H1 (cell line): Measurements from ENCODE around the gene SH2B2. TPM values are rescaled to one million over a fixed set of nuclear protein-coding genes. Genes with fewer than 3 reads are reported as not detected.

Experiments
- CTCF ChIA-PET: fragments of 300-600 bp; sonication (Branson Sonifier 250); formaldehyde crosslinking; loops from one replicate; lab custom pipeline; 2021; ENCODE audit not compliant: partially characterized antibody; lab: Charles Lee
- POLR2A ChIA-PET: fragments of 300-600 bp; sonication (Branson Sonifier 250); formaldehyde crosslinking; loops from one replicate; lab custom pipeline; 2021; ENCODE audit warnings: inconsistent platforms; ENCODE audit not compliant: partially characterized antibody; lab: Charles Lee
- DNase-seq, 2 experiments: peaks; one replicate each; pipeline versions ENCODE4 v3.0.0 to v3.0.0-alpha.2; 2010 to 2022; ENCODE audit warnings: low spot score in 2 of 2, low read depth in 1 of 2, mixed read lengths in 1 of 2
- FAIRE-seq: peaks from 2 replicates; lab custom pipeline; 2011; peaks lifted over from hg19 to GRCh38; lab: Jason Lieb, UNC
- H2AFZ ChIP-seq: 2 replicates; pipeline ENCODE4 v1.8.1; 2012; ENCODE audit warnings: low read length, inconsistent platforms
- H2AK5ac ChIP-seq: 2 replicates; pipeline ENCODE4 v1.6.1; 2013; ENCODE audit warnings: low read depth, low read length
- H2BK120ac ChIP-seq: replicated peaks from 2 replicates; pipeline ENCODE3; 2013; ENCODE audit warnings: low read depth, low read length, inconsistent platforms
- H2BK12ac ChIP-seq: 2 replicates; pipeline ENCODE4 v1.6.1; 2013; ENCODE audit warnings: low read depth, low read length
- H2BK15ac ChIP-seq: 2 replicates; pipeline ENCODE4 v1.6.1; 2013; ENCODE audit warnings: low read length
- H2BK20ac ChIP-seq: 2 replicates; pipeline ENCODE4 v1.6.1; 2013; ENCODE audit warnings: low read length
- H2BK5ac ChIP-seq: 2 replicates; pipeline ENCODE4 v1.6.1; 2013; ENCODE audit warnings: low read depth, low read length
- H3K14ac ChIP-seq: 2 replicates; pipeline ENCODE4 v1.6.1; 2013; ENCODE audit warnings: inconsistent platforms; ENCODE audit not compliant: insufficient read length
- H3K18ac ChIP-seq: 2 replicates; pipeline ENCODE4 v1.6.1; 2013; ENCODE audit warnings: low read length; ENCODE audit errors: extremely low read depth
- H3K23ac ChIP-seq: 2 replicates; pipeline ENCODE4 v1.6.1; 2013; ENCODE audit warnings: inconsistent platforms; ENCODE audit not compliant: insufficient read length
- H3K23me2 ChIP-seq: 2 replicates; pipeline ENCODE4 v1.6.1; 2013; ENCODE audit warnings: low read depth, low read length
- H3K27ac ChIP-seq: 2 replicates; pipeline ENCODE4 v1.6.1; 2011; ENCODE audit warnings: low read depth, low read length, inconsistent platforms
- H3K27me3 ChIP-seq, 4 experiments: replicated peaks in 1 of 4; 1 replicate in 1 of 4; 2 replicates in 3 of 4; pipeline versions ENCODE4 v1.6.1 to v1.8.1; 2011 to 2013; ENCODE audit warnings: low read length in 3 of 4, mild to moderate bottlenecking in 3 of 4, inconsistent platforms in 2 of 4, mixed read lengths in 2 of 4, moderate library complexity in 1 of 4; ENCODE audit not compliant: control insufficient read depth in 3 of 4, insufficient read depth in 3 of 4; ENCODE audit errors: extremely low read depth in 1 of 4
- H3K36me3 ChIP-seq, 4 experiments: 2 replicates each; pipeline versions ENCODE4 v1.6.1 to v1.8.1; 2011 to 2013; ENCODE audit warnings: mild to moderate bottlenecking in 4 of 4, low read length in 3 of 4, moderate library complexity in 2 of 4, control low read depth in 1 of 4, inconsistent platforms in 1 of 4; ENCODE audit not compliant: insufficient read depth in 4 of 4, control insufficient read depth in 2 of 4
- H3K4ac ChIP-seq: replicated peaks from 2 replicates; pipeline ENCODE3; 2013; ENCODE audit warnings: low read length, low read depth, mixed read lengths, inconsistent platforms; ENCODE audit not compliant: insufficient read length
- H3K4me1 ChIP-seq, 4 experiments: replicated peaks in 1 of 4; 1 replicate in 1 of 4; 2 replicates in 3 of 4; pipeline versions ENCODE4 v1.6.1 to v1.8.1; 2011 to 2013; ENCODE audit warnings: low read length in 3 of 4, inconsistent platforms in 2 of 4, mixed read lengths in 1 of 4; ENCODE audit not compliant: insufficient read depth in 4 of 4, control insufficient read depth in 3 of 4
- H3K4me2 ChIP-seq, 2 experiments: 2 replicates each; pipeline versions ENCODE4 v1.6.1 to v1.8.1; 2011 to 2013; ENCODE audit warnings: low read depth in 2 of 2, low read length in 2 of 2, control low read depth in 1 of 2, inconsistent platforms in 1 of 2, mild to moderate bottlenecking in 1 of 2; ENCODE audit not compliant: insufficient read depth in 1 of 2
- H3K4me3 ChIP-seq, 4 experiments: fragments of 200-600, 300-600 bp in 1 of 4; sonication (generic), shearing (Covaris generic), sonication (Bioruptor Twin) in 1 of 4; 2 replicates each; pipeline versions ENCODE4 v1.5.1 to v1.8.1; 2011 to 2016; ENCODE audit warnings: low read length in 4 of 4, low read depth in 3 of 4, control low read depth in 2 of 4, inconsistent platforms in 2 of 4, mild to moderate bottlenecking in 2 of 4, mixed read lengths in 1 of 4, moderate library complexity in 1 of 4; ENCODE audit not compliant: insufficient read depth in 2 of 4; ENCODE audit errors: extremely low read depth in 1 of 4
- H3K56ac ChIP-seq: replicated peaks from 2 replicates; pipeline ENCODE3; 2013; ENCODE audit warnings: low read depth, mild to moderate bottlenecking, mixed read lengths, low read length, inconsistent platforms; ENCODE audit not compliant: insufficient read length
- H3K79me1 ChIP-seq: 2 replicates; pipeline ENCODE4 v1.6.1; 2013; ENCODE audit warnings: low read depth, low read length, control low read depth
- H3K79me2 ChIP-seq, 2 experiments: 2 replicates each; pipeline versions ENCODE4 v1.6.1 to v1.8.1; 2012 to 2013; ENCODE audit warnings: low read length in 2 of 2, mild to moderate bottlenecking in 2 of 2, inconsistent platforms in 1 of 2; ENCODE audit not compliant: insufficient read depth in 2 of 2, control insufficient read depth in 1 of 2
- H3K9ac ChIP-seq, 4 experiments: replicated peaks in 1 of 4; 1 replicate in 1 of 4; 2 replicates in 3 of 4; pipeline versions ENCODE4 v1.6.1 to v1.8.1; 2011 to 2013; ENCODE audit warnings: low read depth in 3 of 4, low read length in 3 of 4, control low read depth in 2 of 4, mild to moderate bottlenecking in 2 of 4, moderate library complexity in 2 of 4, inconsistent platforms in 1 of 4; ENCODE audit errors: extremely low read depth in 1 of 4
- H3K9me3 ChIP-seq, 2 experiments: 2 replicates each; pipeline versions ENCODE4 v1.6.1 to v1.8.1; 2012 to 2013; ENCODE audit warnings: mild to moderate bottlenecking in 2 of 2, moderate library complexity in 2 of 2, control low read depth in 1 of 2, inconsistent platforms in 1 of 2, low read depth in 1 of 2, low read length in 1 of 2, mixed read lengths in 1 of 2; ENCODE audit not compliant: insufficient read depth in 2 of 2
- H4K20me1 ChIP-seq, 2 experiments: replicated peaks in 1 of 2; 2 replicates each; pipeline versions ENCODE3 to v1.8.1; 2011 to 2013; ENCODE audit warnings: inconsistent platforms in 2 of 2, low read length in 2 of 2, mild to moderate bottlenecking in 1 of 2; ENCODE audit not compliant: insufficient read depth in 2 of 2, control insufficient read depth in 1 of 2
- H4K5ac ChIP-seq: 2 replicates; pipeline ENCODE4 v1.6.1; 2013; ENCODE audit warnings: low read length, low read depth, mixed read lengths, inconsistent platforms; ENCODE audit not compliant: insufficient read length
- H4K8ac ChIP-seq: 2 replicates; pipeline ENCODE4 v1.8.0; 2013; ENCODE audit warnings: mild to moderate bottlenecking, moderate library complexity, low read length, inconsistent platforms; ENCODE audit not compliant: insufficient read depth; ENCODE audit errors: extremely low read depth
- H4K91ac ChIP-seq: replicated peaks from 2 replicates; pipeline ENCODE3; 2013; ENCODE audit warnings: low read length, mixed read lengths, inconsistent platforms; ENCODE audit not compliant: insufficient read length
- KDM5A ChIP-seq: fragments of 200-600 bp; IDR thresholded peaks from 2 replicates; pipeline ENCODE4 v1.7.1; 2012; ENCODE audit warnings: mild to moderate bottlenecking, low read length, inconsistent platforms, mixed read lengths
- RXRA ChIP-seq: IDR thresholded peaks from 2 replicates; pipeline ENCODE4 v1.6.1; 2011; ENCODE audit warnings: low read depth, mild to moderate bottlenecking, low read length, moderate library complexity; ENCODE audit not compliant: insufficient read depth
- SIN3A ChIP-seq, 2 experiments: IDR thresholded peaks in 1 of 2; conservative IDR thresholded peaks in 1 of 2; 2 replicates each; pipeline ENCODE4 v1.6.1; 2011 to 2012; ENCODE audit warnings: low read length in 2 of 2, improper control_type of control experiment in 1 of 2, low read depth in 1 of 2, mild to moderate bottlenecking in 1 of 2
- SIRT6 ChIP-seq: IDR thresholded peaks from one replicate; pipeline ENCODE4 v1.7.1; 2012; ENCODE audit warnings: low read length, inconsistent platforms
- WGBS, 2 experiments: shearing (Covaris generic) in 1 of 2; methylation state at CpG; one replicate each; pipeline versions ENCODE4 v1.1.6 to v1.1.7; 2013 to 2015; ENCODE audit warnings: low lambda C conversion rate in 2 of 2, mixed read lengths in 2 of 2, inconsistent platforms in 1 of 2, low coverage in 1 of 2, missing lambda C conversion rate in 1 of 2; ENCODE audit not compliant: insufficient replicate concordance in 2 of 2, insufficient coverage in 1 of 2, insufficient read length in 1 of 2; ENCODE audit errors: extremely low coverage in 1 of 2, missing lambda C conversion rate in 1 of 2; 5-methylcytosine and 5-hydroxymethylcytosine counted together
- polyA plus RNA-seq, 7 experiments: library from polyadenylated mRNA; depleted of rRNA in 3 of 7; stranded (reverse) in 5 of 7; unstranded in 2 of 7; fragments of >200 nt in 5 of 7; fragments of 200-250 nt in 2 of 7; gene quantifications; 1 replicate in 5 of 7; 2 replicates in 1 of 7; 4 replicates in 1 of 7; pipeline versions ENCODE4 v1.2.1 to v1.2.3, GENCODE V29; 2011 to 2013; ENCODE audit warnings: missing spikeins in 2 of 7, mixed read lengths in 2 of 7
- total RNA-seq: library from RNA; stranded (reverse); fragmentation: NEBNext Ultra II Directional; extraction: Animal tissue kit (Norgen Biotek cat#: 25700); gene quantifications from 2 replicates; pipeline ENCODE4 v1.2.1, GENCODE V29; 2021

The SH2B2 gene
- total and polyA plus RNA-seq, 2 of the 8 experiments (the other 6 are each of a cell fraction or from before 2014, with no cell fraction given) = 11.5 to 18.7 TPM

- H3K4me3 ChIP-seq = no peak overlapping the region
- no peak overlapping the region for H3K56ac ChIP-seq
- no peak overlapping the region for H3K27ac ChIP-seq
- H3K4ac ChIP-seq = no peak overlapping the region
- no peak overlapping the region for H4K91ac ChIP-seq
- CTCF ChIA-PET = interaction anchor here (0.5 to 2.1 kb wide), 14 partner anchors 9 to 709 kb away, joined by 3 to 13 read pairs (median 3); no protein-coding TSS in a partner anchor
- no peak overlapping the region for H2BK20ac ChIP-seq
- peaks cover 0 to 3% (median 0%) of the 10 kb centered on the region in 4 experiments; a peak in 2 of 8 replicates for H3K36me3 ChIP-seq
- H2BK120ac ChIP-seq = no peak overlapping the region
- no peak overlapping the region for H4K5ac ChIP-seq
- no peak overlapping the region for H3K14ac ChIP-seq
- POLR2A ChIA-PET = interaction anchor here (0.8 kb wide), 1 partner anchor 692 kb away, joined by 3 read pairs; no protein-coding TSS in a partner anchor
- H3K4me2 ChIP-seq = no peak overlapping the region
- no peak overlapping the region for H4K8ac ChIP-seq
- H2BK5ac ChIP-seq = no peak overlapping the region
- no peak overlapping the region for H2BK12ac ChIP-seq
- DNase-seq (no peak), FAIRE-seq (no peak)
- no peaks in the 10 kb centered on the region for H3K27me3 ChIP-seq
- H3K23ac ChIP-seq = no peak overlapping the region
- no peak overlapping the region for H2AFZ ChIP-seq
- no peaks in the 10 kb centered on the region for H3K79me1 ChIP-seq
- no peak for TF ChIP-seq KDM5A
- no peak for TF ChIP-seq SIN3A (conservative IDR thresholded peaks at IDR 0.05 in 1 of 2, IDR thresholded peaks at IDR 0.05 in 1 of 2; ENCODE audit: low read depth in 1 of 2, low read length in 2 of 2)
- no peak for TF ChIP-seq SIRT6
- no peak for TF ChIP-seq RXRA
- no peak overlapping the region for H3K9ac ChIP-seq
- 81% methylated on average over 11 of the region's 11 CpGs; no CpG with 5 or more reads in 1 of the 2 experiments for WGBS, 2 experiments
- peaks cover 0 to 10% (median 0%) of the 10 kb centered on the region in 4 experiments; a peak in 5 of 7 replicates for H3K4me1 ChIP-seq
- no peak overlapping the region for H3K18ac ChIP-seq
- H3K23me2 ChIP-seq = no peaks in the 10 kb centered on the region
- no peaks in the 10 kb centered on the region for H3K9me3 ChIP-seq
- H4K20me1 ChIP-seq = no peaks in the 10 kb centered on the region
- H2BK15ac ChIP-seq = no peak overlapping the region
- H3K79me2 ChIP-seq = no peaks in the 10 kb centered on the region
- H2AK5ac ChIP-seq = no peak overlapping the region
These were observed 34.2 kb upstream of the SH2B2 start for GRCh38 chr7:102252366-102252982.
